GM12874 (cell line): ENCODE measurements around the gene EXOC3L1.

Source experiments
- CTCF ChIP-seq: IDR thresholded peaks from 2 replicates; pipeline ENCODE4 v1.5.1; 2011; ENCODE audit warnings: low read depth, mild to moderate bottlenecking, control low read depth, low read length, moderate library complexity; ENCODE audit not compliant: insufficient read depth

The EXOC3L1 gene

GRCh38 chr16:67226804-67227566 lies 37.0 kb upstream of the EXOC3L1 start, which contains the start of gene TMEM208:
Gene TMEM208 (plus strand): TSS chr16:67227130. CDS start chr16:67227219, 89 bp downstream.
- TF ChIP-seq CTCF: no peak

- TF ChIP-seq CTCF: no peak
These were observed 36.4 kb upstream of the EXOC3L1 start for GRCh38 chr16:67226295-67226803.

- TF ChIP-seq CTCF: no peak
These were observed 34.1 kb upstream of the EXOC3L1 start for GRCh38 chr16:67223992-67224391.

DNA sequence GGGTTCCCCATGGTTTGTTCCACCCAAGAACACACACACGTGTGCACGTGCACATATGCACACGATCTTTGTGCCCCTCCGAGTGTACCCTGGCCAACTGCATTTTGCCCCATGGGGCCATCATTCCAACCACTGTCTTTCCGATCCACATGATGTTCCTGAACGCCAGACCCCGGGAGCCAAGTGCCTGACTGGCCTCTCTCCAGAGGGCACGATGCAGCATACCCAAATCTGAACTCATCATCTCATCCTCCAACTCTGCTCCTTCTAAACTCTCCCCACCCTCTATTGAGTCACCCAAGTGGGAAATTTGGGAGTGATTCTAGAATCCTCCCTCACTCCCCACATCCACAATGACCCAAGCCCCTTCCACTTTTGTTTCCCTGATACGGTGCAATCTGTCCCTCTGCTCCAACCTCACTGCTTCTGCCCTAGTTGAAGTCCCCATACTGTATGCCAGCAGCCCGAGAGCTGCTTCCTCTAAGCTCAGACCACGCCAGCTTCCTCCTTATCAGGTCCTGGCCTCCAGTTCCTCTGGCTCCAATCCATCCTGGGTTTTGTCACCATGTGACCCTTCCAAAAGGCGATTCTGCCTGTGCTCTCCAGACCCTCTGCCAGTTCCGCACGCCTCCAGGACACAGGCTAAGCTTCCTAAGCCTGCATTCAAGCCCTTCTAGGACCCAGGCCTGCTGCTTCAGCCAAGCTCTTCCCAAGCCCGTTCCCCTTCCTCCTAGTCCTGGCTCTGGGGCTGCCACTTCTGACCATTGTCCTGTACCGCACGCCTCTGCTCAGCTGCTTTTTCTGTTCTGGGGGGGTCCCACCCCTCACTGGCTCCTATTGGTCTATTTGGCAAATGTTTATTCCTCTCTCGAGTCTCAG lies 26.9 kb upstream of the EXOC3L1 start:
- no peak for TF ChIP-seq CTCF

DNA sequence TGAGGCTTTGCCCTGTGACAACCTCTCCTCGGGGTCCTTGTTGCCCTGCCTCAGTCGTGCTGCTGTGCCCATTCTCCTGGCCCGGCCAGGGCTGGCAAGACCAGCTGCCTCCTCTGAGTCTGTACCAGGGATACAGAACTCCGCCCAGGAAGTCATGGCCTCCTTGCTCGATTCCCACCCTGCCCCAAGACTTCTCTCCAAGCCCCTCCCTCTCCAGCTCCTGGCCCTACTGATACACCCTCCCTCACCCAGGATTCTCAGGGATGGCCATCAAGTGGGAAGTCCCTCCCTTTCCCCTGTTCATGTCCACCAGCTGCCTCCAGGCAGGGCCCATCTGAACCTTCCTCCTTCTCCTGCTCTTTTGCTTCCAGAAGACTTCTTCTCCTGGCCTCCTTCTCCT lies 25.8 kb upstream of the EXOC3L1 start:
- no peak for TF ChIP-seq CTCF

DNA sequence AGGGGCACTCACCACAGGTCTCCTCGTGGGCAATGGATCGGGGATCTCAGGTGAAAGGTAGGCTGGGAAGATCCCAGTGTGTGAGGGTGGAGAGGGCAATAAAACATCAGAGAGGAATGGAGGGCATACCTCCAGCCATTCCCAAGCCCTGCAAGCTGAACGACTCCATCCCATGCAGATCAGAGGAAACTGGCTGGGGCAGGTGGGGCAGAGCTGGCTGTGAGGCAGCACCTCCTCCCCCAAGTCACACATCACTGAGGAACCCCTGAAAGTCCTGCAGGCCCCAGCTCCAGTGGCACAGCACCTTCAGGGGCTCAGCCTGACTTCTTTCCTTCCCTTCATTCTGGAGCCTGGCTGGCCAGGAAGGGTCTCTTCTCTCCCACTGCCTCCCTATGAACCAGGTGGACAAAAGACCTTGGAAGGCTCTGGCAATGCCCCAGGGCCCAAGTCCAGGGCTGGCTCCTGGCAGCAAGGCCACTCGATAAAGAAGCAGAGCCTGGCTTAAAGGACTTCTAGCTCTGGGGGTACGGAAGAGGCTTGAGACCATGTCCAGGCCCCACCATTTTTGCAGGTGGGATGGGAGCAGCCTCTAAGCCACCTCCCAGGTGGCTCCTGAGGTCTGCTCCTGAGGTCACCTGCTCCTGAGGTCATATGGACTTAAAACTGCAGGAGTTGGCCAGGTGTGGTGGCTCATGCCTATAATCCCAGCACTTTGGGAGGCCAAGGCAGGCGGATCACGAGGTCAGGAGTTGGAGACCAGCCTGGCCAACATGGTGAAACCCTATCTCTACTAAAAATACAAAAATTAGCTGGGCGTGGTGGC lies 23.5 kb upstream of the EXOC3L1 start:
- no peak for TF ChIP-seq CTCF

GRCh38 chr16:67212766-67213165 lies 22.8 kb upstream of the EXOC3L1 start:
- no peak for TF ChIP-seq CTCF
